ENCODE measurements around the gene ZNF506. TPM values are rescaled to one million over a fixed set of nuclear protein-coding genes. Genes with fewer than 3 reads are reported as not detected.

Gene ZNF506
- total and polyA plus RNA-seq, 2 donors (not counting 3 experiments of a cell fraction or from before 2014, with no cell fraction given), result 6.4 to 10.7 TPM

- Histone ChIP-seq H3K9me3 (replicated peaks; ENCODE audit: control insufficient read depth, insufficient read depth, low read length) (peaks cover 6% of the 10 kb centered on the region), H3K9ac (replicated peaks; ENCODE audit: extremely low read depth, insufficient read depth, low read length) (no peak overlapping the region), H3K4me1 (ENCODE audit: control insufficient read depth, extremely low read depth, insufficient read depth, low read length) (no peaks in the 10 kb centered on the region), H3K79me2 (ENCODE audit: control insufficient read depth, insufficient read depth, low read length) (no peaks in the 10 kb centered on the region), H2AFZ (ENCODE audit: low read depth, low read length) (no peak overlapping the region), H3K9me1 (replicated peaks; ENCODE audit: control insufficient read depth, extremely low read depth, insufficient read depth, low read length) (no peaks in the 10 kb centered on the region), H3K27me3 (ENCODE audit: control insufficient read depth in 2 of 2, insufficient read depth in 2 of 2, low read length in 2 of 2) (no peaks in the 10 kb centered on the region), H3K4me3 (replicated peaks in 1 of 3; ENCODE audit: insufficient read depth in 1 of 3, low read depth in 1 of 3, low read length in 3 of 3) (no peak overlapping the region), H3K27ac (ENCODE audit: insufficient read depth, low read depth, low read length) (no peak overlapping the region), H3K4me2 (ENCODE audit: insufficient read depth, low read length) (no peak overlapping the region), H3K36me3 (ENCODE audit: control insufficient read depth in 2 of 2, extremely low read depth in 1 of 2, insufficient read depth in 2 of 2, low read length in 2 of 2) (no peaks in the 10 kb centered on the region), H4K20me1 (replicated peaks; ENCODE audit: control insufficient read depth, extremely low read depth, insufficient read depth, low read length) (no peaks in the 10 kb centered on the region)
- ChIA-PET CTCF (no interaction called here), POLR2A (no interaction called here)
- no TSS peak for BruUV-seq (replicated peaks)
- DNase-seq (ENCODE audit: low read depth, low spot score), result no peak
- intact Hi-C loops (cut with micrococcal nuclease), result no loop called here
- FAIRE-seq, result no peak
- dilution Hi-C loops (cut with MboI; ENCODE audit: extremely low pct_ligation_motif_present, low sequenced_read_pairs), result no loop called here
- TF ChIP-seq FOS (IDR thresholded peaks at IDR 0.05; ENCODE audit: borderline replicate concordance, insufficient read depth, low read length), result no peak
- TF ChIP-seq CTCF (IDR thresholded peaks at IDR 0.05; ENCODE audit: extremely low read depth in 1 of 2, insufficient read depth in 1 of 2, low read depth in 1 of 2, low read length in 2 of 2), result no peak
- TF ChIP-seq GATA2 (IDR thresholded peaks at IDR 0.05; ENCODE audit: insufficient read depth, insufficient read length, low read depth, low read length), result no peak
- TF ChIP-seq JUN (IDR thresholded peaks at IDR 0.05; ENCODE audit: borderline replicate concordance, insufficient read depth, insufficient read length, low read depth), result no peak
- TF ChIP-seq POLR2A (IDR thresholded peaks at IDR 0.05; ENCODE audit: low read depth, low read length), result no peak
- no peak for TF ChIP-seq EZH2 (IDR thresholded peaks at IDR 0.05; ENCODE audit: borderline replicate concordance, low read depth, low read length, severe bottlenecking)
- no peak for TF ChIP-seq MYC (IDR thresholded peaks at IDR 0.05; ENCODE audit: low read depth, low read length)
Observed at GRCh38 chr19:19835560-19836038, 14.0 kb upstream of the ZNF506 start.

Data from endothelial cell of umbilical vein (primary cell).